Loucy (cell line): ENCODE measurements around the gene BCL11A.

Experiments
- H2AFZ ChIP-seq: fragments of 200-600 bp; sonication (generic); 2 replicates; pipeline ENCODE4 v1.6.0; 2016; ENCODE audit warnings: antibody characterized with exemption, mild to moderate bottlenecking, low read length, moderate library complexity
- H3F3A ChIP-seq: fragments of 200-600 bp; 2 replicates; pipeline ENCODE4 v1.6.0; 2016; ENCODE audit warnings: antibody characterized with exemption, low read depth, mild to moderate bottlenecking
- H3K27me3 ChIP-seq: fragments of 200-600 bp; sonication (generic); 2 replicates; pipeline ENCODE4 v1.6.1; 2014; ENCODE audit warnings: low read length, mild to moderate bottlenecking; ENCODE audit not compliant: insufficient read depth, poor library complexity, severe bottlenecking
- H3K36me3 ChIP-seq: fragments of 200-600 bp; sonication (generic); 2 replicates; pipeline ENCODE4 v1.6.1; 2016; ENCODE audit warnings: low read length; ENCODE audit not compliant: insufficient read depth
- H3K4me1 ChIP-seq: fragments of 200-600 bp; sonication (generic); 2 replicates; pipeline ENCODE4 v1.5.1; 2014; ENCODE audit warnings: low read length, mild to moderate bottlenecking; ENCODE audit not compliant: insufficient read depth, poor library complexity, severe bottlenecking
- H3K4me2 ChIP-seq: fragments of 200-600 bp; sonication (generic); 2 replicates; pipeline ENCODE4 v1.6.0; 2014; ENCODE audit warnings: antibody characterized with exemption, low read length, low read depth, mild to moderate bottlenecking; ENCODE audit not compliant: poor library complexity, severe bottlenecking
- H3K4me3 ChIP-seq: fragments of 200-600 bp; sonication (generic); 2 replicates; pipeline ENCODE4 v1.5.1; 2014; ENCODE audit warnings: low read length, mild to moderate bottlenecking, mixed read lengths; ENCODE audit not compliant: poor library complexity, severe bottlenecking
- H3K79me2 ChIP-seq: fragments of 200-600 bp; sonication (generic); 2 replicates; pipeline ENCODE4 v1.6.1; 2014; ENCODE audit warnings: low read length; ENCODE audit not compliant: insufficient read depth
- H3K9ac ChIP-seq: fragments of 200-600 bp; sonication (generic); 2 replicates; pipeline ENCODE4 v1.6.0; 2014; ENCODE audit warnings: mild to moderate bottlenecking, low read depth, low read length, moderate library complexity; ENCODE audit not compliant: poor library complexity, severe bottlenecking
- H3K9me2 ChIP-seq: fragments of 200-600 bp; sonication (generic); replicated peaks from 2 replicates; pipeline ENCODE4 v1.6.1; 2016; ENCODE audit warnings: low read depth, low read length, mixed read lengths
- H3K9me3 ChIP-seq: fragments of 200-600 bp; sonication (generic); 2 replicates; pipeline ENCODE4 v1.6.1; 2014; ENCODE audit warnings: mild to moderate bottlenecking, antibody characterized with exemption, low read length, low read depth; ENCODE audit not compliant: insufficient read depth
- H4K20me1 ChIP-seq: fragments of 200-600 bp; sonication (generic); 2 replicates; pipeline ENCODE4 v1.6.0; 2014; ENCODE audit warnings: antibody characterized with exemption, low read length, mild to moderate bottlenecking; ENCODE audit not compliant: insufficient read depth, poor library complexity, severe bottlenecking
- EZH2phosphoT487 ChIP-seq: fragments of 200-600 bp; IDR thresholded peaks from 2 replicates; pipeline ENCODE4 v1.6.1; 2018; ENCODE audit warnings: antibody characterized with exemption, mild to moderate bottlenecking, moderate library complexity, borderline replicate concordance
- TF ChIP-seq, protein P1 (sequence below): fragments of 200-600 bp; sonication (generic); conservative IDR thresholded peaks from 2 replicates; pipeline ENCODE4 v1.5.1; 2014; ENCODE audit warnings: mild to moderate bottlenecking, antibody characterized with exemption, low read length

BCL11A gene

DNA sequence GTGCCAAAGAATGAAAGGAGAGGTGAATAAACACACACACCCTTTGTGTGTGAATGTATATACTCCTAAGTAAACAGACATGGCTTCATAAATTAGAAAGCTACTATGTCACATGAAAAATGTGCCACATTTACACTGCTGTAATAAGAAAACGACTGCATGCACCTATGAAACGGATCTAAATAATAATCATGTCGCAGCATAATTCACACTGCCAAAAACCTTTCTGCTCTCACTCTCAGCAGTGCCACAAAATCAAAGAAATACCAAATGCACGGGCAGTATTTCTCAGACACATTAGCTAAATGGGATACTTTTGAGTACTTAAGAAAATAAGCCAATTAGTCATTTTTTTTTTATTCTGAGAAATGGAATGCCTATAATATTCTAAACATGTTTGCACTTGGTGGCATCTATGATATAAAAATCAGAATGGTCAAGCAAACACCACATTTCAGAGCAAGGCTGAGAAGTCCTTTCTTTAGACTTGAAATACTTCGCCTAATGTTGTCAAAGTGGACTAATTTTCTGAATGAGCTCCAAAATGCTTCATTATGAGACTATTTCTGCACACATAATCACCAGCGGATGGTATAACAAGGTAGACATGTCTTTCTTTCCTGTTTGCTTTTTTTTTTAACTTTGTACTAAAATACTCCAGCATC, 6.6 kb downstream of the BCL11A start:
- no peak overlapping the region for H3K9ac ChIP-seq
- H3K79me2 ChIP-seq, result peaks cover 87% of the 10 kb centered on the region
- no peaks in the 10 kb centered on the region for H3K9me3 ChIP-seq
- H4K20me1 ChIP-seq, result peaks cover 82% of the 10 kb centered on the region
- H3K36me3 ChIP-seq, result peaks cover 25% of the 10 kb centered on the region; the same call in 1 of the 2 replicates
- no peaks in the 10 kb centered on the region for H3F3A ChIP-seq
- TF ChIP-seq, protein P1, sequence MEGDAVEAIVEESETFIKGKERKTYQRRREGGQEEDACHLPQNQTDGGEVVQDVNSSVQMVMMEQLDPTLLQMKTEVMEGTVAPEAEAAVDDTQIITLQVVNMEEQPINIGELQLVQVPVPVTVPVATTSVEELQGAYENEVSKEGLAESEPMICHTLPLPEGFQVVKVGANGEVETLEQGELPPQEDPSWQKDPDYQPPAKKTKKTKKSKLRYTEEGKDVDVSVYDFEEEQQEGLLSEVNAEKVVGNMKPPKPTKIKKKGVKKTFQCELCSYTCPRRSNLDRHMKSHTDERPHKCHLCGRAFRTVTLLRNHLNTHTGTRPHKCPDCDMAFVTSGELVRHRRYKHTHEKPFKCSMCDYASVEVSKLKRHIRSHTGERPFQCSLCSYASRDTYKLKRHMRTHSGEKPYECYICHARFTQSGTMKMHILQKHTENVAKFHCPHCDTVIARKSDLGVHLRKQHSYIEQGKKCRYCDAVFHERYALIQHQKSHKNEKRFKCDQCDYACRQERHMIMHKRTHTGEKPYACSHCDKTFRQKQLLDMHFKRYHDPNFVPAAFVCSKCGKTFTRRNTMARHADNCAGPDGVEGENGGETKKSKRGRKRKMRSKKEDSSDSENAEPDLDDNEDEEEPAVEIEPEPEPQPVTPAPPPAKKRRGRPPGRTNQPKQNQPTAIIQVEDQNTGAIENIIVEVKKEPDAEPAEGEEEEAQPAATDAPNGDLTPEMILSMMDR, result no peak
- no peak for TF ChIP-seq EZH2phosphoT487
- no peak overlapping the region for H2AFZ ChIP-seq
- H3K27me3 ChIP-seq, result peaks cover 38% of the 10 kb centered on the region
- H3K9me2 ChIP-seq, result no peaks in the 10 kb centered on the region
- H3K4me2 ChIP-seq, result peak overlapping the region; percentile 80
- peaks cover 50% of the 10 kb centered on the region for H3K4me1 ChIP-seq
- H3K4me3 ChIP-seq, result peak overlapping the region; percentile 93

DNA sequence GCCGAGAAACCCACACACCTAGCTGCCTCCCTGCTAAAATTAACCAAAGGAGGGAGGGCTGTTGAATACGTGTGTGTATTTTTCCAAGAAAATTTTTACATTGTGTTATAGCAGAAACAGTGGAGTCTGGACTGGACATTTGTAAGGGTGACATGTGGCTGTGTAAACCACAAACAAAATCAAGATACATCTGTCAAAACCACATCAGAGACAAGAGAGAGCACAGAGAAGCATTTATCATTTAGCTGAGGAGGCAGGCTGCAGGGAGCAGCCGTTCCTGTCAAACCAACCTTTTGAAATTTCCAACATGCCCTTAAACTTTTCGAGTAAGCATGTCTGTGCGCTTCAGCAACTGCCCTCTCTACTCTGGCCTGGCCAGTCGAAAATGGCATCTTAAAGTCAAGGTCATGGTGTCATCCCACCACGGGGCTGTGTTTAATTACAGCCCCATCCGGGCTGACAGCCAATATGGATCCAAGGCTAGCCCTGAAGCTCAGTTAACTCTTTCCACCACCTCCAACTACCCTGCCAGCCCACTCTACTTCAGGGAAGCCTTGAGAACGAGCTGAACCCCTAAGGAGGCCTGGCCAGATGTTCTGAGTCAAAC, 8.4 kb downstream of the BCL11A start:
- no peaks in the 10 kb centered on the region for H3K9me3 ChIP-seq
- H3K4me2 ChIP-seq, result peak overlapping the region; percentile 80
- H3K79me2 ChIP-seq, result peaks cover 86% of the 10 kb centered on the region
- no peak overlapping the region for H3K4me3 ChIP-seq
- H3K27me3 ChIP-seq, result peaks cover 27% of the 10 kb centered on the region
- no peaks in the 10 kb centered on the region for H3F3A ChIP-seq
- H3K4me1 ChIP-seq, result peaks cover 63% of the 10 kb centered on the region
- no peak overlapping the region for H3K9ac ChIP-seq
- no peaks in the 10 kb centered on the region for H3K9me2 ChIP-seq
- H3K36me3 ChIP-seq, result peaks cover 33% of the 10 kb centered on the region; the same call in 1 of the 2 replicates
- no peak overlapping the region for H2AFZ ChIP-seq
- peaks cover 86% of the 10 kb centered on the region for H4K20me1 ChIP-seq
- no peak for TF ChIP-seq EZH2phosphoT487
- TF ChIP-seq, protein P1, result no peak

DNA sequence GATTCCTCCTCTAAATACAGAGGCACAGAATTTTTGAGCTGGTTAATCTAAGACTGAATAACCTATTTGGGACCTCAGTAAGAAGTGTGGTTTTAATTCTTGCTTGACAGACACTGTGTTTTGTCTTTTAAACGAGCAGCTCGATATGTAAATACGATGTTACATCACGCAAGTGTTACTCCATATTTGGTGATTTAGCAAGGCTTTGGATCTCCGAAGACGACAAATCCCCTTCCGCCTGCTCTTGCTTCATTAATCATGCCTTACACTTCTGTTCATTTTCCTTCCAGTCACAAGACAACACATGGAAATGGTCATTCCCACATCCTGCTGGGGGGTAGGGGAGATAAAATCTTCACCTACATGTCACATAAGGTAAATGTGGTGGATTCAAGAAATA, 9.4 kb downstream of the BCL11A start:
- no peak for TF ChIP-seq EZH2phosphoT487
- peaks cover 33% of the 10 kb centered on the region; the same call in 1 of the 2 replicates for H3K36me3 ChIP-seq
- H3K4me3 ChIP-seq, result no peak overlapping the region
- no peaks in the 10 kb centered on the region for H3K9me3 ChIP-seq
- no peak overlapping the region for H2AFZ ChIP-seq
- peak overlapping the region; percentile 80 for H3K4me2 ChIP-seq
- peaks cover 86% of the 10 kb centered on the region for H4K20me1 ChIP-seq
- H3F3A ChIP-seq, result no peaks in the 10 kb centered on the region
- no peak overlapping the region for H3K9ac ChIP-seq
- no peaks in the 10 kb centered on the region for H3K9me2 ChIP-seq
- H3K27me3 ChIP-seq, result peaks cover 17% of the 10 kb centered on the region
- H3K79me2 ChIP-seq, result peaks cover 86% of the 10 kb centered on the region
- H3K4me1 ChIP-seq, result peaks cover 61% of the 10 kb centered on the region
